Uterus (tissue), 4 donors: ENCODE results near the gene PPP1R9A. TPM values are rescaled to one million over a fixed set of nuclear protein-coding genes. Genes with fewer than 3 reads are reported as not detected.

ENCODE experiments used
- DNase-seq, 2 donors: peaks; one replicate each; pipeline ENCODE4 v3.0.0-alpha.2; 2019 to 2020
- H3K27ac ChIP-seq, 2 donors: fragments of 200-600 bp; sonication (generic); 1 replicate in 1 of 2; 2 replicates in 1 of 2; pipeline ENCODE4 v1.5.1; 2016 to 2018
- H3K27me3 ChIP-seq, 2 donors: fragments of 200-600 bp; sonication (generic); one replicate each; pipeline ENCODE4 v1.5.1; 2018 to 2019; ENCODE audit warnings: control low read depth in 1 of 2
- H3K36me3 ChIP-seq, 2 donors: fragments of 200-600 bp; sonication (generic); one replicate each; pipeline ENCODE4 v1.5.1; 2019; ENCODE audit warnings: control low read depth in 1 of 2
- H3K4me1 ChIP-seq, 2 donors: fragments of 200-600 bp; sonication (generic); one replicate each; pipeline ENCODE4 v1.5.1; 2018 to 2019; ENCODE audit warnings: control low read depth in 1 of 2
- H3K4me3 ChIP-seq, 2 donors: fragments of 200-600 bp; sonication (generic); 1 replicate in 1 of 2; 2 replicates in 1 of 2; pipeline ENCODE4 v1.5.1; 2018 to 2019; ENCODE audit warnings: mild to moderate bottlenecking in 1 of 2
- H3K9me3 ChIP-seq, 2 donors: fragments of 200-600 bp; sonication (generic); one replicate each; pipeline ENCODE4 v1.5.1; 2019; ENCODE audit warnings: control low read depth in 1 of 2
- POLR2A ChIP-seq, 2 donors: fragments of 450-650 bp; IDR thresholded peaks; one replicate each; pipeline ENCODE4 v1.6.1; 2016; ENCODE audit warnings: antibody characterized with exemption in 2 of 2, mild to moderate bottlenecking in 1 of 2, moderate library complexity in 1 of 2
- intact Hi-C: fragments of 100-400 bp; cut with DNase I; formaldehyde crosslinking; loops from one replicate; pipeline ENCODE4 v1.15.1; 2023; ENCODE audit warnings: low total_unique reads
- total RNA-seq, 4 donors: library from RNA; depleted of rRNA in 3 of 4; stranded (reverse); fragments of >200 nt in 3 of 4; gene quantifications; one replicate each; pipeline versions ENCODE4 v1.1.0 to v1.2.4, GENCODE V29; 2014 to 2023
- TF ChIP-seq, protein P1 (sequence below), 4 experiments: fragments of 200-600 bp in 2 of 4; fragments of 450-650 bp in 2 of 4; sonication (generic) in 2 of 4; IDR thresholded peaks; one replicate each; pipeline ENCODE4 v1.5.1; 2016 to 2019; ENCODE audit warnings: antibody characterized with exemption in 4 of 4, mild to moderate bottlenecking in 2 of 4, moderate library complexity in 1 of 4
- donor health status: DM: yes; HTN: yes; CAD: no.

PPP1R9A gene
- total RNA-seq, 4 donors from 2014 or later, result 5.3 to 39.6 (median 15.0) TPM

DNA sequence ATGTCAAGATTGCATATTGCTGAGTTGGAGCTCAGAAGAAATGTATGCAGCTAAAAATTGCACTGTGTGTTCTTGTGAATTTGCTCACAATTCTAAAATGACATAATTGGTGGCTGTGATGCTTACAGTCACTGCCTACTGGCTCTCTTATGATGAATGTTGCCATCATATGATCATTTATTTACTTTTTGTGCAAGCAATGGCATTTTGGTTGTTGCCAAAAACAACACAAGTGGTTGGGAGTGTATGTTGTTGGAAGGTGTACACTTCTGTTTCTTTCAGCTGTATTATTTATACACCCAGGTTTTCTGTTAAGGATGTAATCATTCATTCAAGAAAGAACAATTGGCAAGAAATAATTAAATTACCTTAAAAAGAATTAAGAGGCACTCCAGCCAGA, 388.0 kb downstream of the PPP1R9A start:
- Histone ChIP-seq H3K4me3 (no peak overlapping the region), H3K9me3 (no peaks in the 10 kb centered on the region), H3K36me3 (no peaks in the 10 kb centered on the region), H3K27me3 (no peaks in the 10 kb centered on the region), H3K27ac (no peak overlapping the region), H3K4me1 (no peaks in the 10 kb centered on the region)
- DNase-seq, result no peak
- no peak for TF ChIP-seq POLR2A (IDR thresholded peaks at IDR 0.05)
- TF ChIP-seq, protein P1, sequence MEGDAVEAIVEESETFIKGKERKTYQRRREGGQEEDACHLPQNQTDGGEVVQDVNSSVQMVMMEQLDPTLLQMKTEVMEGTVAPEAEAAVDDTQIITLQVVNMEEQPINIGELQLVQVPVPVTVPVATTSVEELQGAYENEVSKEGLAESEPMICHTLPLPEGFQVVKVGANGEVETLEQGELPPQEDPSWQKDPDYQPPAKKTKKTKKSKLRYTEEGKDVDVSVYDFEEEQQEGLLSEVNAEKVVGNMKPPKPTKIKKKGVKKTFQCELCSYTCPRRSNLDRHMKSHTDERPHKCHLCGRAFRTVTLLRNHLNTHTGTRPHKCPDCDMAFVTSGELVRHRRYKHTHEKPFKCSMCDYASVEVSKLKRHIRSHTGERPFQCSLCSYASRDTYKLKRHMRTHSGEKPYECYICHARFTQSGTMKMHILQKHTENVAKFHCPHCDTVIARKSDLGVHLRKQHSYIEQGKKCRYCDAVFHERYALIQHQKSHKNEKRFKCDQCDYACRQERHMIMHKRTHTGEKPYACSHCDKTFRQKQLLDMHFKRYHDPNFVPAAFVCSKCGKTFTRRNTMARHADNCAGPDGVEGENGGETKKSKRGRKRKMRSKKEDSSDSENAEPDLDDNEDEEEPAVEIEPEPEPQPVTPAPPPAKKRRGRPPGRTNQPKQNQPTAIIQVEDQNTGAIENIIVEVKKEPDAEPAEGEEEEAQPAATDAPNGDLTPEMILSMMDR (IDR thresholded peaks at IDR 0.05), result no peak
- intact Hi-C loops, result no loop called here

DNA sequence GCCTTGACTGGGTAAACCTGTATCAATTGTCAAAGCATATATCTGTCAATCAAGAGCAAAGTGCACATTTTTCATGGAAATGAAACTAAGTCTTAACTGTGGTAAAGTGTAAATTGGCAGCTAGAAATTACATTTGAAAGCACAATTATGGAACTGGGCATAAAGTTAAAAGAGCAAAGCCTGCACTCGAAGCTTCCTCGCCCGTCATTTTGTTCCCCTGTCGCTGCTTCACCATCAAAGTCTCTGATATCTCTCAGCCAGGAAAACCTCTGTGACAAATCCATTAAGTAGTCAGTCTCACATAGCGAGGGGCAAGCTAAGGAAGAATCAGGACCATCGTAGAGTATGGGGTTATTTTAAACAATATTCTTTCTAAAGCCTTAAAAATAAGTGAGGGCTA, 389.1 kb downstream of the PPP1R9A start:
- intact Hi-C loops, result no loop called here
- H3K27ac ChIP-seq, result no peak overlapping the region
- no peak for TF ChIP-seq POLR2A (IDR thresholded peaks at IDR 0.05)
- TF ChIP-seq, protein P1 (IDR thresholded peaks at IDR 0.05), result no peak

DNA sequence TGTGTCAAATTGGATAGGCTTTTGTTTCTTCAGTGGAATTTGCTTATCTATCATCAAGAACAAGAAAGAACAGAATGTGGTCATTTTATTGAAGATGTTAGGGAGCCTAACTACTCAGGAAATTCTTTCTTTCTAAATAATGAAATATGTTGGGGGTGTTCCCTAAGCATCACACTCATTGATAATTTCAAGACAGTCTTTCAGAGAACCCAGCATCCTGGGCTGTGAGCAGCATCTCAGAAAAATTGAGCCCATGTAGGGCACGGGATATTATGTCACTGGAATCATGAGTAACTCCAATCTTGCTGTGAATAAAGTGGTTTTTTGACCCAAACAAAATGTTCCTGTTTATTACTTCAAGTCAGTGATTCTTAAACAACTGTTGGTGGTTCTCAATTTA, 389.6 kb downstream of the PPP1R9A start:
- TF ChIP-seq POLR2A (IDR thresholded peaks at IDR 0.05), result no peak
- TF ChIP-seq, protein P1 (IDR thresholded peaks at IDR 0.05), result no peak
- no peaks in the 10 kb centered on the region for H3K27me3 ChIP-seq
- no peaks in the 10 kb centered on the region for H3K4me1 ChIP-seq
- no peak overlapping the region for H3K27ac ChIP-seq
- no peak for DNase-seq
- no peak overlapping the region for H3K4me3 ChIP-seq
- intact Hi-C loops, result no loop called here
- no peaks in the 10 kb centered on the region for H3K9me3 ChIP-seq
- H3K36me3 ChIP-seq, result no peaks in the 10 kb centered on the region

More for the DNA sequence above, 389.1 kb downstream of the PPP1R9A start:
- DNase-seq, result no peak
- H3K4me3 ChIP-seq, result no peak overlapping the region
- no peaks in the 10 kb centered on the region for H3K27me3 ChIP-seq
- H3K36me3 ChIP-seq, result no peaks in the 10 kb centered on the region
- H3K4me1 ChIP-seq, result no peaks in the 10 kb centered on the region
- no peaks in the 10 kb centered on the region for H3K9me3 ChIP-seq

DNA sequence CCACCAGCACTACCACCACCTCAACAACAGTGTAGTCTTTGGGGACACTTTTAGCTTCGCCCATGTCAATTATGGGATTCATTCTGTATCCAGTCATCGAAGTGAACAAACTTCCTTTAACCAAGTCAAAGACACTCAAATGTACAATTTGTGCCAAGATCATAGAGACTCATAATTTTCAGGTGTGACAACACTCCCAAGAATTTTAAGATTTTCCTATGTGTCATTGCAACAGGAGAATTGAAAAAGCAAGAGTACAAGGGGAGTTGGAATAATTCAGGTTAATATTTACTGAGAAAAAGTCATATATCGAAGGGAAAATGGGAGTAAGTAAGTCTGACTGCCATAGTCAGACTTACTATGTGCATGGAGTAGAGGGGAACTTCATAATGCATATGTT, 390.7 kb downstream of the PPP1R9A start:
- no peak for DNase-seq
- TF ChIP-seq, protein P1 (IDR thresholded peaks at IDR 0.05), result no peak
- H3K9me3 ChIP-seq, result no peaks in the 10 kb centered on the region
- no peaks in the 10 kb centered on the region for H3K36me3 ChIP-seq
- intact Hi-C loops, result no loop called here
- H3K27me3 ChIP-seq, result no peaks in the 10 kb centered on the region
- no peak overlapping the region for H3K27ac ChIP-seq
- no peak overlapping the region for H3K4me3 ChIP-seq
- H3K4me1 ChIP-seq, result no peaks in the 10 kb centered on the region

DNA sequence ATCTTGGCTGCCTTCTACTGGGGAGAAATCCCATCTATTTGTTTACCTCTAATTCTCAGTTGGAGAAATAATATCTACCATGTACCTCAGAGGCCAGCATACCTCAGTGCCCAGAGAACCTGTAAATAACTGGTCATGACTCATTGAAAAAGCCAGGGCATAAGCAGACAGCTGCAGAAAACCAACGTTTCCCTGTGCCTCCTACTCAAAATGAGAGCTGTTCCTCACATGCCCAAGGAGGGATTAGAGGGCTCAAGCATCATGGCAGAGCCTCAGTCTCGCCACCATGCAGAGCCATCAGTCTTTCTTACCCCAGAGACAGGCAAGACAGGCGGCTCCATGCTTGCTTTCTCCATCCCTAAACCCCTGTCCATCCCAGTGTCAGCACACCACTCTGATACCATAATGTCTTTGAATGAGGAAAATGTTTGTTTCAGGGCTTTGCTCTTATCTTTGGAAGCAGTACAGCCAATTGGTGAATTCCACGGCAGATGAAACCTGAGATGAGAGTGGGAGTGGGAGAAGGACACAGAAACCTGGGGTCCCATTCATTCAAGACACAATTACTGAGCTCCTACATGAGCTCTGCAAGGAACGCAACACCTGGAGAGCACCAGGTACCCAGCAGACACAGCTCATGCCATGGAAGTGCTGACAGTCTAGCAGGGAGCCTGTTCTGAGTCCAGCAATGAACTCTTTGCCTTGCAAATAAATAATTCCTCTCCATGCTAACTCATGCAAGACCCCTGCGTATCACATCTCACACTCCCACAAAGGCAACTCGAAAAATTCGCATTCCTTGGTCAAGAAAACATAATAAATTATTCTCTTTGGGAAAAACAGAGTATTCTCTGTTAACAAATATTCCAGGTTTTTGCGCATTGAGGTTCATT, 395.9 kb downstream of the PPP1R9A start:
- no peak for DNase-seq
- no peaks in the 10 kb centered on the region for H3K36me3 ChIP-seq
- H3K27me3 ChIP-seq, result no peaks in the 10 kb centered on the region
- intact Hi-C loops, result no loop called here
- no peak overlapping the region for H3K27ac ChIP-seq
- no peak for TF ChIP-seq POLR2A (IDR thresholded peaks at IDR 0.05)
- TF ChIP-seq, protein P1 (IDR thresholded peaks at IDR 0.05), result no peak
- H3K4me3 ChIP-seq, result no peak overlapping the region
- H3K9me3 ChIP-seq, result no peaks in the 10 kb centered on the region
- no peaks in the 10 kb centered on the region for H3K4me1 ChIP-seq
